Left cardiac atrium (tissue), 4 donors: ENCODE data around the gene TMEM163. TPM values are rescaled to one million over a fixed set of nuclear protein-coding genes. Genes with fewer than 3 reads are reported as not detected.
"Not testable (repeated sequence)": the region's sequence is repeated elsewhere in the genome, so short reads cannot be mapped to it uniquely, and the experiment has no call there.

Experiments used
- ATAC-seq, 2 donors: fragments of 200-7000 bp; cut with Tn5 transposase; one replicate each; pipeline ENCODE4 v1.9.1; 2020; ENCODE audit warnings: mild to moderate bottlenecking in 2 of 2, moderate library complexity in 2 of 2
- DNase-seq: peaks from one replicate; pipeline ENCODE4 v3.0.0-alpha.2; 2020
- intact Hi-C, 2 donors: fragments of 100-400 bp; cut with DNase I; formaldehyde crosslinking; loops; one replicate each; pipeline versions ENCODE4 v1.14.1 to v1.15.1; 2022 to 2023
- total RNA-seq, 2 donors: library from RNA; stranded (reverse); fragmentation: NEBNext Ultra II Directional; extraction: Animal tissue kit (Norgen Biotek cat#: 25700); gene quantifications; one replicate each; pipeline ENCODE4 v1.2.1, GENCODE V29; 2021
- donor health status: DM: no; HTN: yes; CAD: no.
- donor health status: DM: no; HTN: yes; CAD: no; lungs with severe emphysema.
- donor health status: DM: yes; HTN: yes; CAD: no.
- donor health status: Dilated cardiomyopathy.

Gene TMEM163
- total RNA-seq, 2 donors from 2014 or later = 3.5 to 11.6 TPM

DNA sequence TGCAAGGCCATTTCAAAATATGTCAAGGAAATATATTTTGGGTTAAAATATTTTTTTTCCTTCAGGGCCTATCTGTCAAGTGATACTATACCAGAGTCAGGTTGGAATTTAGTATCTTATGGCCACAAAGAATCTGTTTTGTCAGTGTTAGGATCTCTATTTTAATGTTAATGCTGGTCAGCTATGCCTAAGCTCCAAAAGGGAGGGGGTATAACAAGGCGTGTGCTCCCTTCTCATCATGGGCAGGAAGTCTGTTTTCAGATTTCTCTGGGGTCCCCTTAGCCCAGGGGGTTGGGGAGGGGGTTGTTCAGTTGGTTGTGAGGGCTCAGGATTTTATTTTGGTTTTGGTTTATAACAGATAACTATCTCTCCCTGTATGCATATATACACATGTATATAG lies 126.4 kb downstream of the TMEM163 start:
- intact Hi-C loops = no loop called here
- no peak for DNase-seq
- ATAC-seq = no peak

DNA sequence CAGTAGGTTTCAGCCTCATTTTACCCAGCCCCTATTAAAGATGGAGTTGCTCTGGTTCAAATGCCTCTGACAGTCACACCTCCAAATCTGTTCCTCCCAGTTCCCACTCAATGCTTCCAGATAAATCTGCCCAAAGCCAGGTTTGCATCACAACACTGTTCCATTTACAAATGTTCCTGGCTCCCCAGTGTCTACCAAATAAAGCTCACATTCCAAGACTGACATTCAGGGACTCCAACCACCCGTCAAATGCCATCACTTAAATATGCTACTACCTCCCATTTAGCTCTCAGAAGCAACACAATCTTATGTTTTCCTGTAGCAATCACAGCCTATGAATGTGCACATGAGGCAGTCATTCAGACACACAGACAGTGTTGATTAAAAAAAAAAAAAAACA lies 127.3 kb downstream of the TMEM163 start:
- no peak for ATAC-seq
- no peak for DNase-seq
- intact Hi-C loops = no loop called here

DNA sequence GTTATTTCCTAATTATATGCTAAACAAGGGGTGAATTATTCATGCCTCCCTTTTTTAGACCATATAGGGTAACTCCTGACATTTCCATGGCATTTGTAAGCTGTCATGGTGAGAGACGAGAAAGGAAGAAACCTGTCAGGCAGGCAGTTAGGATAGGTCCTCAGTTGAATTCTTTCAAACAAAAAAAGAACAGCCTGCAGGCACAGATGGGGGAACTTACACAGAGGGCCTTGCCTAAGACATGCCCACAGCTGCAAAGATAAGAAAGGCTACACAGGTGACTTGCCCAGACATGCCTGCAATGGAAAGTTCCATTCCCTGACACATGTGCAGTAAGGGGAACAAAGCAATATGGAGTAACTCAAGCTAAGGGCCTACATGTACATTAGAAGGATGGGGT lies 128.1 kb downstream of the TMEM163 start:
- DNase-seq (no peak), ATAC-seq (no peak)
- intact Hi-C loops = no loop called here

DNA sequence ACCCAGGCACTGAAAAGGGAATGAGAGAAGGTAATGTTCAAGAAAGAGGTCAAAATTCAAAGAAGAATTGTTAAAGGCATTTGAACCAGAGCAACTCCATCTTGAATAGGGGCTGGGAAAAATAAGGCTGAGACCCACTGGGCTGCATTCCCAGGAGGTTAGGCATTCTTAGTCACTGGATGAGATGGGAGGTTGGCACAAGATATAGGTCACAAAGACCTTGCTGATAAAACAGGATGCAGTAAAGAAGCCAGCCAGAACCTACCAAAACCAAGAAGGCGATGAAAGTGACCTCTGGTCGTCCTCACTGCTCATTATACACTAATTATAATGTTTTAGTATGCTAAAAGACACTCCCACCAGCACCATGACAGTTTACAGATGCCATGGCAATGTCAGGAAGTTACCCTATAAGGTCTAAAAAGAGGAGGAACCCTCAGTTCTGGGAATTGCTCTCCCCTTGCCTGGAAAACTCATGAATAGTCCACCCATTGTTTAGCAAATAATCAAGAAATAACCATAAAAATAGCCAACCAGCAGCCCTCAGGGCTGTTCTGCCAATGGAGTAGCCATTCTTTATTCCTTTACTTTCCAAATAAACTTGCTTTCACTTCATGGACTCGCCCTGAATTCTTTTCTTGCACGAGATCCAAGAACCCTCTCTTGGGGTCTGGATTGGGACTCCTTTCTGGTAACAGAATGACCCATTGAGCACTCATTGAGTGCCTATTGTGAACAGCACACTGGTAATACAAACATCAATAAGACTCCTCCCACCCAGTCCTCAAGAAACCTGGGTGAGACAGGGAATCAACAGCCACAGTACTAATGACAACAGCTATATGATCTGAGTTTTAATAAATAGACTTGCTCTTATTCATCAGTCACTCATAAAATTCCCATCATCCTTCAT lies 129.4 kb downstream of the TMEM163 start:
- ATAC-seq, intact Hi-C loops, DNase-seq: not testable (repeated sequence)

DNA sequence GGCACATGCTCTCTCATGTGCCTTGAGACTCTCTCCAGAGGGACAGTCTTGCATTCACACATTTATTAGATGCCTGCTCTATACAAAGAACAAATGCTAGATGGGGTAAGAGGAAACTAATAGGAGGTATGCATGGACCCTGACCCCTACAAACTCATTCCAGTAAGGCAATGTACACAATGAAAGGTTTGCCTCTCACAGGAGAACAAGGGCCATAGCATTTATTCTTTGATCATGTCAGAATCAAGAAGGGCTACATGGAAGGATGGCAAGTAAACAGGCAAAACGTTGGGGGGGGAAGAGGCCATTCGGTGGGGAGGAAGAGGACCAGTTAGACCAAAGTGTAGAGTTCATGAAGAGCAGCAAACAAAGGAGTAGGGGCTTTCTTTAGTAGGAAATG lies 130.2 kb downstream of the TMEM163 start:
- DNase-seq (no peak), ATAC-seq (no peak)
- intact Hi-C loops = no loop called here

DNA sequence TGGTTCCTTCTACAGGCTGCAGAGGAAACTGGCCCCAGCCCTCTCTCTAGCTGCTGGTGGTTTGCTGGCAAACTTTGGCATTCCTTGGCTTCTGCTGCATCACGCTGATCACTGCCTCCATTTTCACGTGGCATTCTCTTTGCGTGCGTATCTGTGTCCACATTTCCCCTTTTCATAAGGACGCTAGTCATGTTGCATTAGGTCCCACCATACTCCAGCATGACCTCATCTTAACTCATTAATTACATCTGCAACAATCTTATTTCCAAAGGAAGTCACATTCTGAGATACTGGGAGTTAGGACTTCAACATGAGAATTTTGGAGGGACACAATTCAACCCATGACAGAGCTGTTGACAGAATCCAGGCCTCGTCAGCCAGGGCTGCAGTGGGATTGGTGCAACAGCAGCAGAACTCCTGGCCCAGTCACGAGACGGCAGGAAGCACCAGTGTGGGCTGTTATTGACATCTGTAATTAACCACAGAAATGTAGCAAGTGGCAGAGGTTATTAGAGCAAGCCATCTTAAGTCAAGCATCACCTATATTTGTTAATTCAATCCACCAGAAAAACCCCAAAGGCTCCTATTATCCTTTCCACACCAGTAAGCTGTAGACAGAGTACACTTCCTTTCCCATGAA lies 132.4 kb downstream of the TMEM163 start:
- ATAC-seq (no peak), DNase-seq (no peak)
- intact Hi-C loops = no loop called here

DNA sequence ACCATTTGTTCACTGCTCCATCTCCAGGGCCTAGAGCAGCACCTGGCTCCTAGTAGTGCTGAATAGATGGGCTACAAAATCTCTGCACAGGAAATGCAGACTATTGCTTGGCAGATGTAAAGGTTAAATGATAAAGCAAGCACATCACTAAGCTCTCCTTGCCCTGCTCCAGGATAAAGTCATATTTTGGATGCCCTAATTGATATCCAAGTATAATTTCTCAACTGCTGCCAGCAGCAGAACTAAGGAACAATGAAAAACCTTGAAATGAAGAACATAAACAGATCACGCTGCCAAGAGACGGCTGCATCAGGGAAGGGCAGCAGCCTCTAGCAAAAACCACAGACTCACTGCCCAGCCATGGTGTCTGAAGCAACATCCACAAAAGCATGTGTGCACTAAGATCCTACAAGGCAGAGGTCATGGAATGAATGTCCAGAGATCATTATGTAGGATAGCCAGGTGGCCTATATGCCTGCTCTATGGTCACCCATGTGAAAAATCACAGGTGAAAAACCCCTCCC lies 134.7 kb downstream of the TMEM163 start:
- ATAC-seq (no peak), DNase-seq (no peak)
- intact Hi-C loops = no loop called here

DNA sequence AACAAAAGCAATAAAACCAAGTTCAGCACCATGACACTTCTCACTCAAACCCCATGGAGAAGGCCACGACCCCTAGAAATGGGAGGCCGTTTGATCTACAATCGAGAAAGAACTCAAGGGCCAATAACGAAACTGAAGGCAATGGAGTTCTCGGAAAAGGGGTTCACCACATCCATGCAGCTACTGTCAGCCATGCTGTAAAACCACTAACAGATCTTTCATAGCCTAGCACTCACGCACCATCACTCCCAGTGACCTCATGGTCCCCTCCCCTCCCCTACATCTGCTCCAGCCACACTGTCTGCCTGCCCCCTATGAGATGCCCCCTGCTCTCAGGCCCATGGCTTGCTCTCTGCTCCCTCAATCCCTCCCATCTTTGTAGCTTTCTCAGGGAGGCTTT lies 135.3 kb downstream of the TMEM163 start:
- DNase-seq (no peak), ATAC-seq (no peak)
- intact Hi-C loops = no loop called here

DNA sequence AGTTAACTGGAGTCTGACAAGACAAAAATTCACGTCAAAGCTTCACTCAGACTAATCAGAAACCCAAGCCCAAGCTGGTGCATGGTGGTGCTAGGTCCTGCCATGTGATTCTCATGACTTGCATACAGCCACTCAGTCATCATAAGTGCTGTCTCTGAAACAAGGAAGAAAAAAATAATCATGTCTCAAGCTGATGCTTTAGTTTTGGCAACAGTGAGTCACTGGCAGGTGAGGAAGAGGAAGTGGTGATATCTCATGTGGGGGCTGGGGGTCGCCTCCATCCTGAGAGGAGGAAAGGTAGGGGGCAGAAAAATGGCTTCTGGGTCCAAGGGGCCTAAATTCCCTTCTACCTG lies 136.3 kb downstream of the TMEM163 start:
- no peak for DNase-seq
- no peak for ATAC-seq
- intact Hi-C loops = no loop called here

DNA sequence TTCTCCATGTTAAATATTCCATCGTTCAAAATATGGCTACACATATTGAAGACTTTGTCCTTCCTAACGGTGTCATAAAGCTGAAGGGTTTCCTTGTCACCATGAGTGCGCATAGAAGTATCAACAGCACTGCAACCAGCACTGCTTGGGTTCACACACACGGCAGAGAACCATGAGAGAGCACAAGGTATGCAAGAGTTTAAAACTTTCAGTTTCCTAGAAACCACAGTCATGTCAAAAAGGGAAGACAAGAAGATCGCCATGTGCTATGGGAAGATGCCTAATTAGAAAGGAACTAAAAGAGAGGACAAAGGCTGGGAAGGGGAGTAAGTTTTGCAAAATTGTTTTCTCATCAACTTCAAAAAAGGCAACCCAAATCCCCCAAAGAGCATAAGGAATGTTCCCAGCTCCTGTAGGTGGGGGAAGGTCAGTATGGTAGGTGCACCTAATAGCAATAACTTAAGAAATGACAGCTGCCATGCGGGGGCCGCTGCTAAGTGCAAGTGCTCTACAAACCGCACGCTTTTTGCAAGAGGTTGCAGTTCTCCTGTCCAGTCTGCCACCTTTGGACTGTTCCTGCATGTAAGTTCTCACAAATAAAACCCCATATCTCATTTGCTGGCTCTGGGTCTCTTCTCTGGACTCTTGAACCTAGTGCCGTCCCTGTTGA lies 136.8 kb downstream of the TMEM163 start:
- ATAC-seq (no peak), DNase-seq (no peak)
- intact Hi-C loops = no loop called here

DNA sequence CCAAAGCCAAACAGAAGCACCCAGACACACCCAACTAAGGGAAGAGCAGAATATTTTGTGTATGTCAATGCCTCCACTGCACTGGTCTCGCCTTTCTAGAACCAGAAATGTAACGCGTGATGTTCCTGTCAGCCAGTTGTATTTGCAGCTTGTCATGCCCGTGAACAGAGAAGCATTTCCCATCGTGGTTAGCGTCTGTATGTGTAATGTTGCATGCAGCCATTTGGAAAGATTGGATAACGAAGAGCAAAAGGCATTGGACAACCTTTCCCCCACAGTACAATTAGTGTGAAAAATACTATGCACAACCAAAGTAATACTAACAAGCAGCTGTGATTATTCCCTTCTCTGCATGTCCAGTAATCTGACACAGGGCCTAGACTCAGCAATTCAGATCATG lies 140.5 kb downstream of the TMEM163 start:
- DNase-seq = no peak
- intact Hi-C loops = no loop called here
- ATAC-seq = no peak

DNA sequence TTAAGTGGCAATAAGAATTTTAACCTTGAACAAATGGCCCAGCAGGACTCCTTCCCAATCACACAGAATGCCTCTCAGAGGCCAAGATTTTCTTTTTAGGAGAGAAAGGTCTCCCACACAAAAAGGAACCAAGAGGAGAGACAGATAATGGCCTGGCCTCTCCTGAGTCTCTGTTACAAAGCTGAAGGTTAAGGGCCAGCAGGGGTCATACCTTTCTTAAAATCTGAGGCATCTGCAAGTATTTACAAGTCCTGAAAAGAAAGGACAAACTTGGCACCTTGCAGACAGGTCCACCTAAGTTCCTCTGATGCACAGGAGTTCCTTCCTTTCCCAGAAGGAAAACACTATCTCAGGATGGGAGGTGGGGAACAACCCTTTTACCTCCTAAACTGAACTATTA lies 142.3 kb downstream of the TMEM163 start:
- no peak for ATAC-seq

DNA sequence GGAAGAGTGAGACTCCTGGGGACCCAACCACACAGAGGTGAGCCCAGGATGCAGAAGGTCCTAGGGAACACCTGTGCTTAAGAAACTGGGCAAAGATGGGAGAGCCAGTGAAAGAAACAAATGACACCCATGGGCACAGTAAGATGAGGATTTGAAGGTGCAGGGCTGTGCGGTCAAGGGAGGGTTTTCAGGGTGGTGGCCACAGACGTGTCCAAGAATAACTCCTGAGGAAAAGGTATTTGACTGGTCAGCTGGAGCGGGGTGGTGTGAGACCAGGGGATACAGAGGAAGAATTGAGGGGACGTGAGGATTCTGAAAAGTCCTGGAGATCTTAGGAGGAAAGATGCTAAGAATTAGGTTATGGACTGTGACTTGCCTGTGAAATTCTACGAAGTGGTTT lies 142.9 kb downstream of the TMEM163 start:
- DNase-seq (no peak), ATAC-seq (no peak)
- intact Hi-C loops = no loop called here

More for the DNA sequence above, 142.3 kb downstream of the TMEM163 start:
- intact Hi-C loops = no loop called here
- DNase-seq = no peak

DNA sequence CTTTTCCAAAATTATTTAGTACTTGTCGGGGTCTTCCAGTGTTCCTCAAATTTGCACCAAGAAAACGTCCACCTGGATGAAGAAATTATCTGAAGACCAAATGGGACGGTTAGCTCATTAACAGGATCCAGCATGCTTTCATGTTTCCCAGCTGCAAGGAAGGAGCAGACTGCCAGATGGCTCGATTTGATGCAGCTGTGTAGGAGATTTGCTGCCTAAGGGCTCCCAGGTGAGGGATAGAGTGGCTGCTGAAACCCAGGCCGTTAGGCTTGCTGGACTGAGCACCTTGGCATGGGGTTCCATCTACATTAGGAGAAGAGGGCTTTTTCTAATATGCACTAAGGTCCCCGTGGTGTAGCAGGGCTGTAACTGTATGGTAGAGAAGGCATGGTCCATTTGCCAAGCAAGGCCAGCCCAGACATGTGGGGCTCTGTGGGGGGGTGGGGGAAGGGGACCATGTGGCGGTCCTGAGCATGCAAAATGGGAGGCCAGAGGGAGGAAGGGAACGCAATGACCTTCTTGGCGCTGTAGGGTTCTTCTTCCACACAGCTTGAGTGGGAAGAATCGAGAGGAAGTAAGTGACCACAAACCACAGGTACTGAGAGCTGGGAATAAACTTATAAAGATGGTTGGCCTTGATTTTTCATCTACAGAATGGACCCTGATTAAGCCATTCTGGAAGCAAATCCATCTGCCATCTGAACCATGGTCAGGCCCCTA lies 144.0 kb downstream of the TMEM163 start:
- intact Hi-C loops = no loop called here
- no peak for ATAC-seq
- DNase-seq = no peak

DNA sequence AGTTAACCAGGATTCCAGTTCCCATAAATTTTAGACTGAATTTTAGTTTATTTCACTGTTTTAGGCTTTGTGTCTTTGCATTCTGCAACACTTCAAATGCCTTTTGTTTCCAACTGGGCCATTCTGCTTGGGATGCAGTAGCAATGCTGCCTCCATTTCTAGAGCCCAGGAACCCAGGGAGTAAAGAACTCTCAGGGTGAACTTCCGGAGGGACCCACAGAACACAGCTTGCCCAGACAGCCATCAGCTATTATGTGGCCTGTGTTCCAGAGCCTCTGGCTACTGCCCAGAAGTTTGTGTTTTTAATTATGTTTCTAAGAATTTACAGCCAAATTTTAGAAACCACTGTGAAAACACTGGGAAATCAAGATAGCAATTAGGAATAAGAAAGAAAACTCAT lies 145.1 kb downstream of the TMEM163 start:
- intact Hi-C loops = no loop called here
- DNase-seq = no peak
- no peak for ATAC-seq

DNA sequence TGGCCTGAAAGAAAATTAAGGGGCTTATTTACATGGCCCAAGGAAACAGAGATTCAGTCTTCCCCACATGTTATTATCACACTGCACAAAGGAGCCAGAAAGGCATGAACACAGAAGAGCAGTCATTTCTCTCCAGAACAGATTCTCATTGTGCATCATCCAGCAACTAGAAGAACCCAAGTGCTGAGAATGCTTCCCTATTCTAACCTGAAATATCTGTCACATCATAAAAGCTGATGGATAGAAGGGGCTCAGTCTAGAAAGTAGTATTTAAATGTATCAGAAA lies 145.8 kb downstream of the TMEM163 start:
- intact Hi-C loops = no loop called here

DNA sequence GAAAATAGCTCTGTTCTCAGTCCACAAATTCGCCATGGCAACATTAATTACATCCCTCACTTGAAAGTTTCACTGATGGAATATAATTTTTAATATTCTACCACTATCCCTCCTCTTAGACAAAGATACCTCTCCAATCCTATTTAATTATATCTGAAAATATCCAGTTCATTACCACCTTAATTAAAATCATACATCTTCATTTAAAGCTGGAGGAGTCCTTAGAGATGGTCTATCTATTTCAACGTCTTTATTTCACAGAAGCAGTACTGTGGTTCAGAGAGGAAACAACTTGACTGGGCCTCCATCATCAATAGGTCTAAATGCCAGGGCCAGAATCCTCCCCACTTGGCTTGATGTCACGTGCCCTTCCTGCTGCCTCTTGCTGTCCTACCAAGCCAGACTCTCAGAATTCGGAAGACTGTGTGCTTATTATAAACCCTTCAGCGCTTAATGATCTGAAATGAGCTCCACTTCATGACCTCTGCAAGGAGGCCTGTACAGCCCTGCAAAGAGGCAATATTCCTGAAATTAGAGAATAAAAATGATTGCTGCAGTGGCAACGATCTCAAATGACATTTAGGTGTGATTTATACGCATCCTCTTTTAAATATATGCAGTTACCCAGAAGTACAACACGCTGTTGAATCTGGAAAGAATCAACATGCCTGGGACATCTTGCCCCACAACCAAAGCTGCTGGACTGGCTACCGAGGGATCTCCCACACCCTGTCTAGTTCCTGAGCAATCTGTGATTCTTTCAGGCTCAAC lies 146.3 kb downstream of the TMEM163 start:
- ATAC-seq (no peak), DNase-seq (no peak)
- intact Hi-C loops = no loop called here

More for the DNA sequence above, 145.8 kb downstream of the TMEM163 start:
- DNase-seq (no peak), ATAC-seq (no peak)

DNA sequence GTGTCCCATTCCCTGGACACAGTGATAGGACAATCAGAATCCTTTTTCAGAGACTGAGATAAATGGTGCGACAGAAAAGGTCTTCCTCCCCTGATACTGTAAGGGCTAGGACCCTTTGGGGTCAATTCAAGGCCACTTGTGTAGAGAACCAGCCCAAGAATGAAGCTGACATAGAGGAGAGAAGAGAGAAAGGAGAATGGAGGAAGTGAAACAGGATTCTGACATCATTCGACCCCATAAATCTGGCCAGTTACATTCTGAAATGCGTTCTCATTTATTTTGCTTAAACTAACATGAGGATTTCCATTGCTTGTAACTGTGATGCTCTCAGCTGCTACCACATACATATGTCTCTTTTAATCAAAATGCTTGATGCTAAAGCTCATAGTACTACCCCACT lies 148.1 kb downstream of the TMEM163 start:
- ATAC-seq (peak in 1 of 2 donors; percentile 65), DNase-seq (no peak)
- intact Hi-C loops = no loop called here

DNA sequence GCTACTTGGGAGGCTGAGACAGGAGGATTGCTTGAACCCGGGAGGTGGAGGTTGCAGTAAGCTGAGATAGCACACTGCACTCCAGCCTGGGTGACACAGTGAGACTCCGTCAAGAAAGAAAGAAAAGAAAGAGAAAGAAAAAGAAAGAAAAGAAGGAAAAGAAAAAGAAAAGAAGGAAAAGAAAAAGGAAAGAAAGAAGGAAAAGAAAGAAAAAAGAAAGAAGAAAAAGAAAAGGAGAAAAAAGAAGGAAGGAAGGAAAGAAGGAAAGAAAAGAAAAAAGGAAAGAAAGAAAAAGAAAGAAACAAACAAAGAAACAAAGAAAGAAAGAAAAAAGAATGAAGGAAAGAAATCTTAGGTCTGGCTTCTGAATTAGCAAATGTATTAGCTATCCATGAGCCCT lies 150.4 kb downstream of the TMEM163 start:
- intact Hi-C loops = no loop called here
- DNase-seq (no peak), ATAC-seq (no peak)
